HG02938 (cell line): ENCODE measurements around the gene FRMD4A.
"Not testable (repeated sequence)": the region's sequence is repeated elsewhere in the genome, so short reads cannot be mapped to it uniquely, and the experiment has no call there.

Experiments used
- ATAC-seq: cut with Tn5 transposase; IDR thresholded peaks from one replicate; pipeline ENCODE4 v1.9.1; 2021; ENCODE audit warnings: mild to moderate bottlenecking, moderate library complexity; ENCODE audit not compliant: unreplicated experiment

Gene FRMD4A

DNA sequence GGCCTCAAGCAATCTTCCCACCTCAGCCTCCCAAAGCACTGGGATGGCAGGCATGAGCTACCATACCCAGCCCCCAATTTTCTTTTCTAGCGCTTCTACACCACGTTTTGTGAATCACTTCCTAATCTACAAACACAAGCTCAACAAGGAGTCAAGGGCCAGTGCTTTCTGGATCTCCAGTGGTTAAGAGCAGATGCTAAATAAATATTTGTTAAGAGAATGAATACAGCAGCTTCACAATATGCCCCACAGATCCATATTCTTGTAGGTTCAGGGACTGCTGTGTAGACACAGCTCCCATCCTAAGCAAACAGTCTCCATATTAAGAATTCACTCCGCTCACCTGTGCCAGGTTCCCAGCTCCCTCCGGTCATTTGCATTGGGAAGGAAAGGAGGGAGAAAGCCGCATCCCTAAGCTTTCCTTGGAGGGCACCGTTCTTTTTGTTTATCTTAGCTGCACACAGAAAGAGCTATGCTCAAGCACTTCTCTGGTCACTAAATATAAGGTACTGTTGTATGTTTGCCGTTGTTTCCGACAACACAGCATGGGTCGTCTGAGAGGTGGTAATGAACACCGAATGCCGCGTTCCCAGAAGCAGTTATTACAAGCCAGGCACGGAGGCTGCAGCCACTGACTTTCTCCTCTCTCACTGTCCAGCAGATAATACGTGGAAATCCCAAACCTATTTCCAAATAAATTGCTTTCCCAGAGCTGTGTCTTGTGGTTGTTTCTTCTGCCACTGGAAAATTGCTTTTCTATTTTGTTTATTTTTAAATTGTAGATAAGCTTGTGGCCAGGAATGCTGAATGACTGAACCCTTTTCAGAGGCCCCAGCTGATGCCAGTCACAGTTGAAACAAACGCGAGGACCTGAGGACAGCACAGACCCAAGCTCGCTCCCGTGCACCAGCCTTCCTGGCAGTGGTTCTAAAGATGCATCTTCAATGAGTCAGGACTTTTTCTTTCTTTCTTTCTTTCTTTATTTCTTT lies 526.9 kb downstream of the FRMD4A start:
- no peak for ATAC-seq

GRCh38 chr10:13801907-13802288 lies 528.8 kb downstream of the FRMD4A start:
- ATAC-seq, result no peak

DNA sequence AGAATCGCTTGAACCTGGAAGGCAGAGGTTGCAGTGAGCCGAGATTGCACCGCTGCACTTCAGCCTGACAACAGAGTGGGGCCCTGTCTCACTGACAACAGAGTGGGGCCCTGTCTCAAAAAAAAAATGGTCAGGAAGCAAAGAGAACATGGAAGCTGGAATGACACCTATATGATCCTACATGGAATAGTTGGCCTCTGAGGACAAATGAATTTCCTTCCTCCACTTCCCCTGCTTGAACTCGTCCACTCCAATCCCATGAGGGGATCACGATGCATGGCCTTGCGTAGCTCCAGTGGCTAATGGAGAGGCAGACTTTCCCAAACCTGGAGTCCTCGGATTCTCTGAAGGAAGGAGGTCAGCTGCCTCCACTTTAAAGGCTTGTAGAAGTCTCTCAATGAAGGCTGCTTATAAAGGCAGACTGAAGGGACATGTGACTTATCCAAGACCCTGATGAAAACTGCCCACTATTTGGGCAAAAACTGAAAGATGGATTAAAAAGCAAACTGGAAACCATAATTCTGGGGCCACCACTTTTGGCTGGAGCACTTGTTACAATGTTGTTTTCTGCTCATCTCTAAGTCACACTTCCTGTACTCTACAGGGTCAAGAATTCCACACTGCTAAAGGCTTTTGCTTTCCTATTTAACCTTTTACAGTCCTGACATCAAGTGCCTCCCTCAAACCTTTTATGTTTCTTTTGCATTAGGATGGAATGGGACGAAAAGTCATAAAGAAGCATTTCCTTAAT lies 529.4 kb downstream of the FRMD4A start:
- no peak for ATAC-seq

- no peak for ATAC-seq
Measured at GRCh38 chr10:13797164-13797563, 533.6 kb downstream of the FRMD4A start.

DNA sequence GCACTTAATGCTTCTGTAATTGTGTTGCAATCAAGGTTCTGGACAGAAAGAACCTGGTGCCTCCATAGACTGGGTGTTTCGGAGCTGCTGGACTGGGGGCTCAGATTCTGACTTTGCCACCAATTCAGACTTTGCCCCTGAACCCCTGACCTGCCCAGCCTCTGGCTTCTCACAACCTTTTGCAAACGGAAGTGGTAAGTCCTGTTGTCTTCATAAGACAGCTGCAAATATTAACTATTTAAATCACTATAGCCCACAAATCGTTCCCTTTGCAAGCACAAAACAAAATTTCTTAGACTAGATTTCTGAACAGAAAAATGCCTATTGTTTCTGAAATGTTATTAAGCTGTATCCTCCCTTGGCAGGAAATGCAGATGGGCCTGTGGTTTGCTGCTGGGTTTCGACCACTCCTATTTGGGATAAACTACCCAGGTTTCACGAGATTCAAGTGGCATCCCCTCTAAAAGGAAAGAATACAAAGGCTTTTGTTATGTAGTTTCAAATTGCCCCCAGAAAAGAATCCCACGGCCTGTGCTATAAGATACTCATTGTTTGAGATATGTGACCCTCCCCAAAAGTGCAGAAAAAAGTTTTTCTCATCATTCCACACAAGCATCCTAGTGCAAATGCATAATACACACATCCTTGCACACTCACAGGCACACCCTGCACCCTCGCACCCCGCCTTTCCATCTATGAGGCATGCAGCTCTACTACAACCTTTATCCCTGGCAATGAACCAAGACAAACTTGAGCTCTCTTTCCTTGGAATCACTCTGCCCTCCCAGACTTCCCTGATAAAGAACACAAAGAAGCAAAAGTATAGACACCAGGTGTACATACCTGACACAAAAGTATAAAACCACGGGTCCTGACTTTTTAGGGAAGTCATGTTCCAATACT lies 534.8 kb downstream of the FRMD4A start:
- peak; percentile 56 for ATAC-seq

DNA sequence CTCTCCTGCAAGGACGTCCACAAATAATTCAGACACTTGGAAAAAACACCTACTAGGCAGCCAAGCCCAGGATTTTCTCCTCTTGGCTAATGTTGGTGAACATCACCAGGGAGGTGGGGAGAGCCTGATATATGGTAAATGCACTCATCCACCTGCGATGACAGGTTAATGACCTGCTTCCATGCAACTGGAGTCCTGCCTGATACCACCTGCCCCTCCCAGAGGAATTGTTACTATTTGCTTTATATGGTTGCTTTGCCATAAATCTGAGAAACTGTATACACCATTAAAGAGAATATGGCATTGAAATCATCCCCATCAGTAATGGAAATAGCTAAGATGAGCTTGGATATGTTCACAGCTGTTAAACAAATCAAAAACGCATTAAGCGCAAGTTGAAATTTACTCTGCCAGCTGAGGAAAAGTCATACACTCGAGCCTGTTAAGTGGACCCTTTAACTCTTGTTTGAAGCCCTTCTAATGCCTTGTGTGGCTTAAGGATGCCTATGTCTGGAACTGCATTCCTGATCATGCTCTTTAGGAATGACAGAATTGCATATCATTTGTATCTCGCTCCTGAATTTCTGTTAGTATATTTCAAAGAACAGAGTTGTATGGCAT lies 535.6 kb downstream of the FRMD4A start:
- no peak for ATAC-seq

DNA sequence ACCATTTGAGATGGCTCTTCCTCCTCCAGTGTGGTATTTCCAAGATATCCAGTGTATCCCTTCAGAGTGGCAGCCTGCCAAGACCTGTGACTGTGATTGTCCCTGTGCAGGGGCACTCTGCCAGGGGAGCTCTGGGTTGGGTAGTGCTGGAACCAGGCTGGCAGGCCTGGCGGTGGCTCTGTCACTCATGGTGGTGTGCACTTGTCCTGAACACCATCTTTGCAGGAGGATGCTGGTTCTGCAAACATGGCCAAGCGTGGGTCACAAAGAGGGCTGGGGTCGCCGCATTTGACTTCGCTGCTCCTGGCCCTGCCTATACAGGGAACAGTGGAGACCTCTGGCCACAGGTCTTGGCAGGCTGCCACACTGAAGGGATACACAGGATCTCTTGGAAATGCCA lies 538.7 kb downstream of the FRMD4A start:
- ATAC-seq, result no peak

GRCh38 chr10:13791483-13791882 lies 539.2 kb downstream of the FRMD4A start:
- ATAC-seq, result no peak

DNA sequence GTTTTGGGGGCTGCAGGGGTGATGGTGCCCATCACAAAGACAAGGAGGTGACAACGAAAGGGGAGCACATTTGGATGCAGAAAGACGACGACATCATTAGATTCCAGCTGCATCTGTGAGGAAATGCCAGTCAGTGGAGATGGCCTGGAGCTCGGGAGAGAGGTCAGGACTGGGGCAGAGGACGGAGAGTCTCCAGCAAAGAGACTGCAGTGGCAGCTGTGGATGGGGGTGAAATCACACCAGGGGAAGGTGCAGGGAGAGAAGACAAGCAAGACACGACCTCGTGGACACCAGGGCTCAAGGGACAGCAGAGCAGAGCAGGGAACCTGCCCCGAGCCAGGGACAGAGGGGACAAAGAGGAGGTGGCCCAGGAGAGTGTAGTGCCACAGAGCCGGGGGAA lies 540.5 kb downstream of the FRMD4A start:
- no peak for ATAC-seq

DNA sequence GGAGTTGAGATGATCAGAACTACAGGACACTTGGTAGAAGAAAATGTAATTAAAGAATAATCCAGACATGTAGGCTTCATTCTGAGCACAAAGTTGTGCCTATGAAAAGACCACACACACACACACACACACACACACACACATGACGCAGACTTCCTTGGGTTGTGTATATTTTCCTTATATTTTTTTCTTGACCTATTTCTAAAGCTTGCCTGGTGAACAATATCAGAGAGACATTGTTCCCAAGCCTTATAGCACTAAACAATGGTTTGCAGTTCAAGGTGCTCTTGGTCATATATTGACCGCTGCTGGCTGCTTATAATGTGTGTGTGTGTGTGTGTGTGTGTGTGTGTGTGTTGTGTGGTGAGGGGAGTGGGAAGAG lies 541.3 kb downstream of the FRMD4A start:
- ATAC-seq, result no peak

- ATAC-seq, result no peak
Measured at GRCh38 chr10:13788711-13789447, 541.8 kb downstream of the FRMD4A start.

DNA sequence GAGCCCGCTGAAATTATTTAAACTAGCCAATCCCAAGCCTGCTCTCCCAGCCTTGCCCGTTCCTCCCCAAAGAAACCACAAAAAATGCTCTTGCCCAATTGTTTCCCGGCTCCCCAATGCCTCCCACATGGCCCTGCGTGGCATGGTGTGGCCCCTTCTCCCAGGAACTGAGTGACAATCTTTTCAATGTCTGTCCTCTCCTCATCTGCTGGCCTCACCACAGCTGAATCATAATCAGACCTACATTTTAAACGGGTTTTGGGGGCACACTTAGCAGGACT lies 542.5 kb downstream of the FRMD4A start:
- no peak for ATAC-seq

GRCh38 chr10:13787015-13787421 lies 543.7 kb downstream of the FRMD4A start:
- peak; percentile 76 for ATAC-seq

GRCh38 chr10:13784067-13784466 lies 546.7 kb downstream of the FRMD4A start:
- ATAC-seq, result no peak

DNA sequence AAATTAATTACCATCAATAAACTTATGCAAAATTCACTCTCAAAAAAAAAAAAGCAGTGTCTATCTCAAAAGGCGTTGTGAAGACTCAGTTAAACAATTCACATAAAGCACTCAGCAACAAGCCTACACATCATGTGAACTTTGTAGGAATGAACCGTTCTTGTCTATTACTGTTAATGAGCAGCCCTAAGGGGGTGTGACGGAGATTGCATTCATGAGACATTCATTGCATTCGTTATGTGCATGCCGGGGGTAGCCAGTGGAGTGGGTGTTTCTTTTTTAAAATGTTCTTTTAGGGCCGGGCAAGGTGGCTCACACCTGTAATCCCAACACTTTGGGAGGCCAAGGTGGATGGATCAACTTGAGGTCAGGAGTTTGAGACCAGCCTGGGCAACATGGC lies 551.0 kb downstream of the FRMD4A start:
- no peak for ATAC-seq

GRCh38 chr10:13778693-13778960 lies 552.1 kb downstream of the FRMD4A start:
- ATAC-seq, result not testable (repeated sequence)

DNA sequence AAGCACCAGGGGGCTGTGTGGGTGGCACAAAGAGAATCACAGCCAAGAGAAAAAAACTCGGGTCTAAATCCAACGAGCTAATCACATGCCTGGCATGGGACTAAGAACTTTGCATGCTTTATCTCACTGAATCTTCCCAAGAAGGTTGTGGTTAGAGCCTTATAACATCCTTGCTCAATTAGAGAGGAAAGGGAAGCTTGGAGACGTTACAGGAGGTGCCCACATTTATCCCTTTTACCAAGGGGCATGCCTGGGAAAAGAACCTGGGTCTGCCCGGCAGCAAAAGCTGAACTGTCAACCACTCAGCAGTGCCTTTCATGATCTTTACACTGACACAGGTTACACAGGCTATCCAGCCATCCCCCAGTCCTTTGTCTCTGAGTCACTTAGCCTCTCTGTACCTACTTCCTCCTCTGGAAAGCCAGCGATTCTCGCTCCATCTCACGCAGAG lies 553.8 kb downstream of the FRMD4A start:
- ATAC-seq, result no peak

- ATAC-seq, result no peak
Measured at GRCh38 chr10:13775786-13776775, 554.6 kb downstream of the FRMD4A start.

- ATAC-seq, result no peak
Measured at GRCh38 chr10:13774303-13774893, 556.3 kb downstream of the FRMD4A start.
